C4-2B (cell line): Measurements from ENCODE around the gene ASCL1.

Source experiments
- ZFX ChIP-seq: fragments of 450-650 bp; IDR thresholded peaks from 2 replicates; pipeline ENCODE4 v1.6.1; 2017
- TF ChIP-seq, protein P1 (sequence below): fragments of 450-650 bp; conservative IDR thresholded peaks from 2 replicates; pipeline ENCODE4 v1.5.1; 2017; ENCODE audit warnings: mild to moderate bottlenecking

DNA sequence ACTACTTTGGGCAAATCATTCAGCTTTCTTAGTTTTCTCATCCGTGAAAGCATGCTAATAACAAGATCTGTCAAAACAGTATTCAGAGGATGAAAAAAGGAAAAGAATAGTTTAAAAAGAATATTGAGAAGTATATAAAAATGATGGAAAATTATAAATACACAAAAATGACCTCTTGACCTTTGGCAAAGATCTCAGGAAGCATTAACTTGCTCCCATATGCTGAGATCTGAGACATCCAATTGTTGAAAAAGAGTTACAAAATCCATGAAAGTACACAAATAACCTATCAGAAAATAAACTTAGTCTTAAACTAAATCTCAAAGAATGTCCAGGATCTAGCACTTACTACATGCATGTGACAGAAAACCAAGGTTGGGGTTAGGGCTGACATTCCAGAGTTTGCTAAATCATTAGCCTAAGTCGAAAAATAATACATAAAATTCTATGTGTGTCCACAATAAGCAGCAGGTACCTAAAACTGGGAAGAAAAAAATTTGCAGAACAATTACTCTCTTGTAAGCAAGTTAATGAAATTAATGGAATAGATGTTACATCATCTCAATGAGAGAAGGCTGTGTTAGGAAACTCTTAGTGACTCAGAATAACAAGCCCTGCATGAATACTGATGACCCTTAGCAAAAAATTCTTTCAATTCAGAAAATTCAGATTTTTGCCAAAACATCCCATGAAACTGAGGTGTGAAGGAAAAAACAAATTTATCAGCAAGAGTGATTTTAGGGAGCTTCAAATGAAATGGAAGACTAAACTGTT lies 43.8 kb upstream of the ASCL1 start:
- TF ChIP-seq, protein P1, sequence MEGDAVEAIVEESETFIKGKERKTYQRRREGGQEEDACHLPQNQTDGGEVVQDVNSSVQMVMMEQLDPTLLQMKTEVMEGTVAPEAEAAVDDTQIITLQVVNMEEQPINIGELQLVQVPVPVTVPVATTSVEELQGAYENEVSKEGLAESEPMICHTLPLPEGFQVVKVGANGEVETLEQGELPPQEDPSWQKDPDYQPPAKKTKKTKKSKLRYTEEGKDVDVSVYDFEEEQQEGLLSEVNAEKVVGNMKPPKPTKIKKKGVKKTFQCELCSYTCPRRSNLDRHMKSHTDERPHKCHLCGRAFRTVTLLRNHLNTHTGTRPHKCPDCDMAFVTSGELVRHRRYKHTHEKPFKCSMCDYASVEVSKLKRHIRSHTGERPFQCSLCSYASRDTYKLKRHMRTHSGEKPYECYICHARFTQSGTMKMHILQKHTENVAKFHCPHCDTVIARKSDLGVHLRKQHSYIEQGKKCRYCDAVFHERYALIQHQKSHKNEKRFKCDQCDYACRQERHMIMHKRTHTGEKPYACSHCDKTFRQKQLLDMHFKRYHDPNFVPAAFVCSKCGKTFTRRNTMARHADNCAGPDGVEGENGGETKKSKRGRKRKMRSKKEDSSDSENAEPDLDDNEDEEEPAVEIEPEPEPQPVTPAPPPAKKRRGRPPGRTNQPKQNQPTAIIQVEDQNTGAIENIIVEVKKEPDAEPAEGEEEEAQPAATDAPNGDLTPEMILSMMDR = no peak
- no peak for TF ChIP-seq ZFX
